ENCODE measurements around the gene CDC42BPB. TPM values are rescaled to one million over a fixed set of nuclear protein-coding genes. Genes with fewer than 3 reads are reported as not detected.

The CDC42BPB gene
- total RNA-seq, 4 donors from 2014 or later: 105 to 178 (median 107) TPM

GRCh38 chr14:103043257-103044015 lies 13.9 kb downstream of the CDC42BPB start:
- Histone ChIP-seq H3K4me3 (no peak overlapping the region), H3K27ac (no peak overlapping the region), H3K9me3 (no peaks in the 10 kb centered on the region), H3K4me1 (peaks cover 20% of the 10 kb centered on the region), H3K27me3 (no peaks in the 10 kb centered on the region), H3K36me3 (peaks cover 8% of the 10 kb centered on the region)
- no peak for DNase-seq (ENCODE audit: low spot score in 2 of 2)
- TF ChIP-seq POLR2A (IDR thresholded peaks at IDR 0.05) (no peak), EP300 (IDR thresholded peaks at IDR 0.05) (no peak), CTCF (IDR thresholded peaks at IDR 0.05) (no peak), POLR2AphosphoS5 (IDR thresholded peaks at IDR 0.05) (no peak)
- 85% methylated on average over 8 of the region's 8 CpGs for WGBS

- 98% methylated on average over 6 of the region's 20 CpGs for WGBS
- H3K4me3 ChIP-seq: no peak overlapping the region
Observed at GRCh38 chr14:103041464-103041863, 15.9 kb downstream of the CDC42BPB start.

GRCh38 chr14:103033681-103034096 lies 23.7 kb downstream of the CDC42BPB start:
- Histone ChIP-seq H3K27me3 (no peaks in the 10 kb centered on the region), H3K4me1 (peaks cover 14% of the 10 kb centered on the region), H3K9me3 (no peaks in the 10 kb centered on the region), H3K36me3 (no peaks in the 10 kb centered on the region), H3K4me3 (no peak overlapping the region), H3K27ac (no peak overlapping the region)
- TF ChIP-seq CTCF (IDR thresholded peaks at IDR 0.05) (no peak), POLR2A (IDR thresholded peaks at IDR 0.05) (no peak)
- WGBS: 63% methylated on average over 6 of the region's 6 CpGs
- DNase-seq (ENCODE audit: low spot score in 2 of 2): no peak

More at GRCh38 chr14:103041464-103041863, 15.9 kb downstream of the CDC42BPB start:
- H3K4me1 ChIP-seq: peaks cover 19% of the 10 kb centered on the region
- no peak for DNase-seq (ENCODE audit: low spot score in 2 of 2)
- TF ChIP-seq CTCF (IDR thresholded peaks at IDR 0.05) (no peak), POLR2A (IDR thresholded peaks at IDR 0.05) (no peak), POLR2AphosphoS5 (IDR thresholded peaks at IDR 0.05) (no peak), EP300 (IDR thresholded peaks at IDR 0.05) (no peak)
- H3K9me3 ChIP-seq: no peaks in the 10 kb centered on the region
- H3K27me3 ChIP-seq: no peaks in the 10 kb centered on the region
- H3K36me3 ChIP-seq: peaks cover 8% of the 10 kb centered on the region
- no peak overlapping the region for H3K27ac ChIP-seq

- no peak overlapping the region for H3K4me3 ChIP-seq
- no peaks in the 10 kb centered on the region for H3K27me3 ChIP-seq
- no peak for DNase-seq (ENCODE audit: low spot score in 2 of 2)
- H3K9me3 ChIP-seq: no peaks in the 10 kb centered on the region
- WGBS: 76% methylated on average over 9 of the region's 9 CpGs
- no peaks in the 10 kb centered on the region for H3K36me3 ChIP-seq
- no peak for TF ChIP-seq POLR2AphosphoS5 (IDR thresholded peaks at IDR 0.05)
- H3K27ac ChIP-seq: no peak overlapping the region
- peaks cover 17% of the 10 kb centered on the region for H3K4me1 ChIP-seq
Observed at GRCh38 chr14:103031956-103032355, 25.4 kb downstream of the CDC42BPB start.

- Histone ChIP-seq H3K36me3 (no peaks in the 10 kb centered on the region), H3K27me3 (no peaks in the 10 kb centered on the region), H3K4me3 (no peak overlapping the region), H3K4me1 (peaks cover 17% of the 10 kb centered on the region), H3K9me3 (no peaks in the 10 kb centered on the region), H3K27ac (no peak overlapping the region)
- TF ChIP-seq CTCF (IDR thresholded peaks at IDR 0.05) (no peak), EP300 (IDR thresholded peaks at IDR 0.05) (no peak), POLR2AphosphoS5 (IDR thresholded peaks at IDR 0.05) (no peak), POLR2A (IDR thresholded peaks at IDR 0.05) (no peak)
- DNase-seq (ENCODE audit: low spot score in 2 of 2): no peak
- WGBS: 33% methylated on average over 6 of the region's 6 CpGs
Observed at GRCh38 chr14:103031566-103031911, 25.8 kb downstream of the CDC42BPB start.

Data from suprapubic skin (tissue), 4 donors.